Naive thymus-derived CD8-positive, alpha-beta T cell (primary cell): Measurements from ENCODE around the gene KRT28. TPM values are rescaled to one million over a fixed set of nuclear protein-coding genes. Genes with fewer than 3 reads are reported as not detected.

Experiments used
- ATAC-seq, 2 donors: fragments of 150-1000 bp; cut with Tn5 transposase in 1 of 2; sonication (Bioruptor Pico), chemical (Tn5 transposase) in 1 of 2; 1 replicate in 1 of 2; 2 replicates in 1 of 2; pipeline ENCODE4 v1.10.0; 2021; ENCODE audit warnings: mild to moderate bottlenecking in 2 of 2, moderate library complexity in 2 of 2
- POLR2A ChIA-PET: fragments of 350-600 bp; sonication (Branson Sonifier 250); formaldehyde crosslinking; loops from one replicate; lab custom pipeline; 2021; ENCODE audit warnings: antibody characterized with exemption; lab: Charles Lee
- DNase-seq, 10 donors: peaks; one replicate each; pipeline versions ENCODE4 v3.0.0 to v3.0.0-alpha.2; 2020 to 2022
- H3K27ac Mint-ChIP-seq, 10 donors: one replicate each; pipeline ENCODE4 v1.8.0; 2020 to 2022; ENCODE audit warnings: mild to moderate bottlenecking in 10 of 10, mixed read lengths in 10 of 10, moderate library complexity in 4 of 10, inconsistent platforms in 1 of 10
- H3K27me3 Mint-ChIP-seq, 5 donors: one replicate each; pipeline ENCODE4 v1.8.0; 2021 to 2022; ENCODE audit warnings: mixed read lengths in 5 of 5
- H3K36me3 Mint-ChIP-seq, 3 donors: one replicate each; pipeline ENCODE4 v1.8.0; 2020 to 2022; ENCODE audit warnings: mixed read lengths in 3 of 3, mild to moderate bottlenecking in 2 of 3, inconsistent platforms in 1 of 3
- H3K4me1 Mint-ChIP-seq, 4 donors: one replicate each; pipeline ENCODE4 v1.8.0; 2021 to 2022; ENCODE audit warnings: mixed read lengths in 4 of 4
- H3K4me3 Mint-ChIP-seq, 10 donors: one replicate each; pipeline ENCODE4 v1.8.0; 2020 to 2022; ENCODE audit warnings: mild to moderate bottlenecking in 10 of 10, mixed read lengths in 10 of 10, moderate library complexity in 6 of 10, inconsistent platforms in 1 of 10
- H3K9me3 Mint-ChIP-seq, 9 donors: one replicate each; pipeline ENCODE4 v1.8.0; 2020 to 2022; ENCODE audit warnings: mixed read lengths in 9 of 9, mild to moderate bottlenecking in 3 of 9, inconsistent platforms in 1 of 9, moderate library complexity in 1 of 9
- polyA plus RNA-seq, 3 donors: library from polyadenylated mRNA; unstranded; fragments of 300-500 nt; fragmentation: Illumina TruSeq; gene quantifications; one replicate each; pipeline ENCODE4 v1.2.3, GENCODE V29; 2021
- total RNA-seq, 8 experiments: library from RNA in 2 of 8; stranded (reverse) in 2 of 8; gene quantifications; one replicate each; pipeline ENCODE4 v1.2.3 and lab custom pipeline; 2021 to 2026

Gene KRT28
- total and polyA plus RNA-seq, 5 experiments from 2014 or later, result not detected

DNA sequence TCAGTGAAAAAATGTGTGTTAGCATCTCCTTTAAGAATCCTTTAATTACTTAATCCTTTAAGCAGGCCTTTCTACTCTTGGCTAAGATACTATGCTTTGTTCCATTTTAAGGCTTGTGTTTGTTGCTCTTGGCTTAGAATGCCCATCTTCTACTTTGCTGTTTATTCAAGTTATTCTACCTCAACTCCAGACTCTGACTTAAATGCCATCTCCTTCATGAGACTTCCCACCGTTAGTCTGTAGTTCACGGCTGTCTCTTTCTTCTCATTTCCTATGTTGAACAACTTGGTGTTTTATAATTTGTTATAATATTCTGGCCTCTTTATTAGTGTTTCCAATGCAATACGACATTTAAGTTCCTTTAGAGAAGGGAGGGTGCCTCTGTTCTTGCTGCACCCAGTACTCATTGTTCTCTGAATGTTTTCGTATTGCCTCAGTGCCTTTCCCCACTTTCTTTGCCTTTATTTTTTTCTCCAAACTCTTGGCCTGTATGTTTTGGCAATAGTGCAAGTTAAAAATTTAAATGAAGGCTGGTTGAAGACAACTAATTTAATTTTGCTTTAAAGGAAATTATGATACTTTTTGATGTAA is 28.8 kb upstream of the KRT28 start:
- no peak overlapping the region for H3K27ac Mint-ChIP-seq
- H3K36me3 Mint-ChIP-seq, result peaks cover 0 to 28% (median 21%) of the 10 kb centered on the region in 3 donors
- H3K27me3 Mint-ChIP-seq, result peaks cover 4 to 21% (median 9%) of the 10 kb centered on the region in 5 donors
- no peak for DNase-seq
- H3K4me1 Mint-ChIP-seq, result peaks cover 10 to 18% (median 11%) of the 10 kb centered on the region in 4 donors
- ATAC-seq, result no peak
- no peak overlapping the region for H3K4me3 Mint-ChIP-seq
- peaks cover 0 to 4% (median 0%) of the 10 kb centered on the region in 9 donors for H3K9me3 Mint-ChIP-seq
- POLR2A ChIA-PET, result no interaction called here

- ATAC-seq (no peak), DNase-seq (no peak)
- POLR2A ChIA-PET, result no interaction called here
- peaks cover 0 to 28% (median 19%) of the 10 kb centered on the region in 3 donors for H3K36me3 Mint-ChIP-seq
- peak overlapping the region in 1 of 10 donors; percentile 22 for H3K4me3 Mint-ChIP-seq
- peaks cover 4 to 22% (median 9%) of the 10 kb centered on the region in 5 donors for H3K27me3 Mint-ChIP-seq
- peaks cover 0 to 4% (median 0%) of the 10 kb centered on the region in 9 donors for H3K9me3 Mint-ChIP-seq
- H3K4me1 Mint-ChIP-seq, result peaks cover 10 to 18% (median 11%) of the 10 kb centered on the region in 4 donors
- peak overlapping the region in 1 of 10 donors; percentile 46 for H3K27ac Mint-ChIP-seq
Observed at GRCh38 chr17:40827746-40828453, 28.1 kb upstream of the KRT28 start.

DNA sequence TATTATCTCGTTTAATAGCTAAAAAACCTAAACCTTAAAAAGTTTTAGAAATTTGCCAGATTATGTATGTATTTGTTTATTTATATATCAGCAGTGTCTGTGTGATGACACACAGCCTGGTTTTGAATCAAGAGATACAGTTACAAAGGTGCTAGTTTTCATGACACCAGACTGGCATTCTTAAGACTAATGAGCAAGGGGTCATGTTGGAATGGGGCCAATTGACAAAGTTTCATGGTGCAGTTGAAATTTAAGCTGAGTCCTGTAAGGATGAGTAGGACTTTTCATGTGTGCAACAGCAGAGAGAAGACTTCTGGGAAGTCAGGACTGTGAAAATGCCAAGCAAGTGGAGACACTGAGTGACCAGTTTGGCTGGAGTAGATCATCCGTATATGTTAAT is 25.8 kb upstream of the KRT28 start:
- no peak for ATAC-seq
- DNase-seq, result no peak
- Mint-ChIP-seq H3K27me3 (peaks cover 4 to 22% (median 9%) of the 10 kb centered on the region in 5 donors), H3K4me1 (peaks cover 10 to 18% (median 12%) of the 10 kb centered on the region in 4 donors), H3K36me3 (peaks cover 0 to 43% (median 28%) of the 10 kb centered on the region in 3 donors), H3K4me3 (no peak overlapping the region), H3K9me3 (peaks cover 0 to 4% (median 0%) of the 10 kb centered on the region in 9 donors), H3K27ac (no peak overlapping the region)
- POLR2A ChIA-PET, result no interaction called here

DNA sequence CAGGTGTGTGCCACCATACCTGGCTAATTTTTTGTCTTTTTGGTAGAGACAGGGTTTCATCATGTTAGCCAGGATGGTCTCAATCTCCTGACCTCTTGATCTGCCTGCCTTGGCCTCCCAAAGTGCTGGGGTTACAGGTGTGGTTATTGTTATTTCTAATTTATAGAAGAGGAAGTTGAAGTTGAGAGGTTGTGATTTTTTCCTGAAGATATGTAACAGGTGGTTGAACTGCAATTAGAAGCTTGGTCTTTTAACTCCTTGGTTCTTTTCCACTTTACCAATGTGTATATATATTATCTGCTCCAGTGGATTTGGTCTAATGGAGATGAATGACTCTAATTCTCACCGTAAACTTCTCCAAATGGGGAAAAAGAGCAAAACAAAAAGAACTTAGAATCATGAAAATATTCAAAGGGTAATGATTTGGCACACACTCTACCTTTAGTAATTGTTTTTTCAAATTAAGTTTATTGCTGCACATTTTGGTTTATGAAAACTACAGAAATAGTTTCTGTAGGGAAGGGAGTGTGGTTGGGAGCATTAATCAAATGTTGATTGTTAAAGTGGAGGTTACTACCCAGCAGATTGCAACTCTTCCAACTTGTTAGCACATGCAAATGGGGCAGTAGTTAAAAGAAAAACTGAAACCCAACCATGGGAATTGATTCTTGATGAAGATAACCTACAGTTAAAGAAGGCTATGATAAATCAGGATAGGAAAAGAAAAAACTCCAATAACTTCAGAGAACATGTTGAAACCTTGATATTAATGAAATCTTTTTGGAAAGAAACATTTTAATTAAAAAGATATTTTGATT is 24.5 kb upstream of the KRT28 start:
- peaks cover 0 to 38% (median 27%) of the 10 kb centered on the region in 3 donors for H3K36me3 Mint-ChIP-seq
- ATAC-seq (no peak), DNase-seq (no peak)
- peaks cover 16 to 22% (median 19%) of the 10 kb centered on the region in 4 donors for H3K4me1 Mint-ChIP-seq
- peaks cover 4 to 22% (median 9%) of the 10 kb centered on the region in 5 donors for H3K27me3 Mint-ChIP-seq
- H3K9me3 Mint-ChIP-seq, result peaks cover 0 to 7% (median 0%) of the 10 kb centered on the region in 9 donors
- H3K27ac Mint-ChIP-seq, result no peak overlapping the region
- no peak overlapping the region for H3K4me3 Mint-ChIP-seq
- POLR2A ChIA-PET, result interaction anchor here (0.5 kb wide), 1 partner anchor 547 kb away, joined by 3 read pairs; no protein-coding TSS in a partner anchor

GRCh38 chr17:40822132-40822812 is 22.5 kb upstream of the KRT28 start, which contains the start of gene KRT10:
TSS of gene KRT10 (minus strand) at chr17:40822614. CDS start at chr17:40822585, 29 bp downstream.
- H3K4me3 Mint-ChIP-seq, result no peak within 1 kb of the TSS
- H3K9me3 Mint-ChIP-seq, result peaks cover 0 to 14% (median 0%) of the 10 kb centered on the region in 9 donors
- POLR2A ChIA-PET, result no interaction called here
- ATAC-seq (no peak), DNase-seq (no peak)
- H3K27ac Mint-ChIP-seq, result peak within 1 kb of the TSS in 1 of 10 donors; percentile 8
- peaks cover 11 to 27% (median 19%) of the 10 kb centered on the region in 4 donors for H3K4me1 Mint-ChIP-seq
- peaks cover 4 to 21% (median 9%) of the 10 kb centered on the region in 5 donors for H3K27me3 Mint-ChIP-seq
- peaks cover 11 to 45% (median 31%) of the 10 kb centered on the region in 3 donors for H3K36me3 Mint-ChIP-seq

GRCh38 chr17:40821536-40821935 is 21.8 kb upstream of the KRT28 start:
- Mint-ChIP-seq H3K9me3 (peaks cover 0 to 20% (median 0%) of the 10 kb centered on the region in 9 donors), H3K27me3 (peaks cover 4 to 15% (median 7%) of the 10 kb centered on the region in 5 donors), H3K36me3 (peaks cover 18 to 45% (median 38%) of the 10 kb centered on the region in 3 donors), H3K4me1 (peaks cover 11 to 28% (median 22%) of the 10 kb centered on the region in 4 donors), H3K27ac (no peak overlapping the region), H3K4me3 (no peak overlapping the region)
- POLR2A ChIA-PET, result no interaction called here
- no peak for ATAC-seq
- DNase-seq, result no peak

DNA sequence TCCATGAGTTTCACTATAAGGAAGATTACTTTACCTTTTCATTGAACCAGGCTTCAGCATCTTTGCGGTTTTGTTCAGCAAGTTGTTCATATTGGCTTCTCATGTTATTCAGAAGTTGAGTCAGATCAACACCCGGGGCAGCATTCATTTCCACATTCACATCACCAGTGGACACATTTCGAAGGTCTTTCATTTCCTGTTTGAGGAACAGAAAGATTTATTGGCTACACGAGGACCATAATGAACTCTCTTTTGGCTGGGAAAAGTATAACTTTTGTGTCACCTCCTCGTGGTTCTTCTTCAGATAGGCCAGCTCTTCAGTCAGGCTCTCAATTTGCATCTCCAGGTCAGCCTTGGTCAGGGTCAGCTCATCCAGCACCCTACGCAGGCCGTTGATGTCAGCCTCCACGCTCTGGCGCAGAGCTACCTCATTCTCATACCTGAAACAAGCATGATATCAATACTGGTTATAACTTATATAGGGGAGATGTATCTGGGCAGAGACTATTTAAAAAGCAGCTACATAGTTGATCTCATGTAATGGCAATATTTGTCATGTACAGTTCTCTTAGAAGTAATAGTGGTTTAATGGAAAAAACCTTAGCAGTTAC is 20.6 kb upstream of the KRT28 start:
- H3K9me3 Mint-ChIP-seq, result peaks cover 0 to 20% (median 0%) of the 10 kb centered on the region in 9 donors
- DNase-seq (no peak), ATAC-seq (no peak)
- POLR2A ChIA-PET, result interaction anchor here (0.7 to 0.9 kb wide), 2 partner anchors 93 to 869 kb away, joined by 3 read pairs; no protein-coding TSS in a partner anchor
- H3K4me3 Mint-ChIP-seq, result peak overlapping the region in 9 of 10 donors; percentile 27 to 92 (median 80)
- peak overlapping the region in 7 of 10 donors; percentile 15 to 95 (median 54) for H3K27ac Mint-ChIP-seq
- peaks cover 18 to 37% (median 35%) of the 10 kb centered on the region in 3 donors for H3K36me3 Mint-ChIP-seq
- H3K4me1 Mint-ChIP-seq, result peaks cover 5 to 27% (median 18%) of the 10 kb centered on the region in 4 donors
- peaks cover 0 to 10% (median 0%) of the 10 kb centered on the region in 5 donors for H3K27me3 Mint-ChIP-seq

GRCh38 chr17:40819528-40820125 is 19.9 kb upstream of the KRT28 start:
- Mint-ChIP-seq H3K9me3 (peaks cover 0 to 20% (median 1%) of the 10 kb centered on the region in 9 donors), H3K27me3 (peaks cover 1 to 12% (median 3%) of the 10 kb centered on the region in 5 donors), H3K27ac (peak overlapping the region in 9 of 10 donors; percentile 61 to 95 (median 87)), H3K4me1 (peaks cover 5 to 27% (median 18%) of the 10 kb centered on the region in 4 donors), H3K4me3 (peak overlapping the region; percentile 71 to 92 (median 82)), H3K36me3 (peaks cover 18 to 36% (median 34%) of the 10 kb centered on the region in 3 donors)
- POLR2A ChIA-PET, result interaction anchor here (0.9 to 1.5 kb wide), 7 partner anchors 36 to 870 kb away, joined by 3 to 36 read pairs (median 6); partner anchors contain the start of genes CCR7, EIF1 and KRTAP16-1
- no peak for ATAC-seq
- no peak for DNase-seq

- POLR2A ChIA-PET, result interaction anchor here (0.6 to 1.5 kb wide), 13 partner anchors 24 to 870 kb away, joined by 3 to 36 read pairs (median 4); partner anchors contain the start of genes CCR7, EIF1 and KRTAP16-1
- Mint-ChIP-seq H3K9me3 (peaks cover 0 to 20% (median 2%) of the 10 kb centered on the region in 9 donors), H3K4me3 (peak overlapping the region; percentile 88 to 99 (median 92)), H3K27ac (peak overlapping the region; percentile 87 to 98 (median 96)), H3K27me3 (peaks cover 8 to 15% (median 10%) of the 10 kb centered on the region in 5 donors), H3K36me3 (peaks cover 18 to 32% (median 30%) of the 10 kb centered on the region in 3 donors), H3K4me1 (peaks cover 5 to 24% (median 17%) of the 10 kb centered on the region in 4 donors)
- ATAC-seq, result peak; percentile 88
- peak; percentile 74 to 88 (median 81) for DNase-seq
Observed at GRCh38 chr17:40818733-40819527, 19.2 kb upstream of the KRT28 start.

DNA sequence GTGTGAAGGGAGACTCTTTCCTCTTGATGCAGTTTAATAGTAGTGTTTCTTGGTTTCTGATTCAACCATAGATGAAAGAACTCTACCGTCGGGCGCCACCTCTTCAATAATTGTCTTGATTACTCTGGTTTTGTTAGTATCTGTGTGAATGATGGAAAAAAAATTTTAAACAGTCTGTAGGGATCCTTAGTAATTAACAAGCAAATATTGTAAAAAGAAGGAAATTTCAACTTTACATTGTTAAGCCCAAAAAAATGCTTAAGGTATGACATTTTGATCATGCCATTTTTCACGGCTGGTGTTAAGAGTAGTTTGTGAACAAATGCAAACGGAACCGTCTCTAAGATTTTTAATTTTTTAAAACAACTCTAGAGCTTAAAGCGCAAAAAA is 18.6 kb upstream of the KRT28 start:
- H3K36me3 Mint-ChIP-seq, result peaks cover 18 to 32% (median 30%) of the 10 kb centered on the region in 3 donors
- peaks cover 0 to 20% (median 2%) of the 10 kb centered on the region in 9 donors for H3K9me3 Mint-ChIP-seq
- H3K27ac Mint-ChIP-seq, result peak overlapping the region; percentile 87 to 98 (median 96)
- POLR2A ChIA-PET, result interaction anchor here (0.6 to 1.5 kb wide), 12 partner anchors 25 to 871 kb away, joined by 3 to 36 read pairs (median 4); partner anchors contain the start of genes CCR7, EIF1 and KRTAP16-1
- DNase-seq (peak in 2 of 10 donors; percentile 12 to 33), ATAC-seq (peak in 1 of 2 donors; percentile 13)
- peaks cover 5 to 24% (median 17%) of the 10 kb centered on the region in 4 donors for H3K4me1 Mint-ChIP-seq
- H3K27me3 Mint-ChIP-seq, result peaks cover 12 to 19% (median 13%) of the 10 kb centered on the region in 5 donors
- H3K4me3 Mint-ChIP-seq, result peak overlapping the region; percentile 88 to 99 (median 92)
